GM18520 (cell line): ENCODE data around the gene FURIN.
"Not testable (repeated sequence)": the region's sequence is repeated elsewhere in the genome, so short reads cannot be mapped to it uniquely, and the experiment has no call there.

ENCODE experiments used
- ATAC-seq: cut with Tn5 transposase; IDR thresholded peaks from one replicate; pipeline ENCODE4 v1.9.1; 2021; ENCODE audit not compliant: unreplicated experiment

Gene FURIN

GRCh38 chr15:90914305-90915080 is 46.1 kb downstream of the FURIN start:
- ATAC-seq = no peak

GRCh38 chr15:90915216-90915807 is 46.9 kb downstream of the FURIN start:
- no peak for ATAC-seq

GRCh38 chr15:90915808-90916440 is 47.5 kb downstream of the FURIN start:
- ATAC-seq = no peak

- no peak for ATAC-seq
These were observed 48.1 kb downstream of the FURIN start for GRCh38 chr15:90916461-90916860.

DNA sequence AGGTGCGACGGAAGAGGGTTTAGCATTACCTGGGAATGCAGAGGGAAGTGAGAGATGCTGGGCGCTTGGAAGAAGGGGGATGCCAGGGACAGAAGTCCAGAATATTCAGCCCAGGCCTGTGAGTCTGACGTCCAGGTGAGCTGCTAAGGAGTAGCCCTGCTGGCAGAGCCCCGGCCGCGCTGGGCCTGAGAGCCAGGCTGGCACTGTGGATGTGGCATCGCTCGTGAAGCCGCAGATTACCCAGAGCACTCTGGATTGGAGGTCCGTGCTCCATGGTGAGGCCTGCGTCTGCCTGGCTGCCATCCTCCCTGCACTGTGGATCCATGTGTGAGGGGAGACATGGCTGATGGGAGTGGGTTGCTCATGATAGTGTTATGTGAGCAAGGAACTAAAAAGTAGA is 49.2 kb downstream of the FURIN start:
- ATAC-seq = no peak

DNA sequence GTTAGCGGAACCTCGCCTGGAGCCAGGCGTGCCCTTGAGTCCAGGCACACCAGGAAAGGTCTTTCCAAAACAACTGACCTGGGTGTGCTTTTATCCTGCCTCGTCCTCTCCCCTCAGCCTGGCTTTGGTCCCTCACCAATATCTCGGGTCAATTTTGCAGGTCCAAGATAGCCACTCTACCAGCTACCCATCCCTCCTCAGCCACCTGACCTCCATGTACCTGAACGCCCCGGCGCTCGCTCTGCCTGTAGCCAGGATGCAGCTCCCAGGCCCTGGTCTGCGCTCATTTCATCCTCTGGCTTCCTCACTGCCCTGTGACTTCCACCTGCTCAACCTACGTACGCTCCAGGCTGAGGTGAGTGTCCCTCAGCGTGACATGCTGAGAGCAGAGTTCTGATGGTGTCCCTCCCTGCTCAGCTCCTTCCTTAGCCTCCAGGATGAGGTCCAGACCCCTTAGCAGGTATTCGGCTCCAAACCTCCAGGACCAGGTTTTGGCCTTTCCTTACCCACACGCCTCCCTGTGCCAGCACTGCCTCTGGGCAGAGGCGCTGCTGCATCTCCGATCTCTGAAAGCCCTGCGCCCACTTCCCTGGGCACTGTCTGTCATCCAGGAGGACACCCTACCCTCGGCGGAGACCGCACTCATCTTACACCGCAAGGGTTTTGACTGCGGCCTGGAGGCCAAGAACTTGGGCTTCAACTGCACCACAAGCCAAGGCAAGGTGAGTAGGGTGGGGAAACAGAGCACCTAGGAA is 49.8 kb downstream of the FURIN start:
- ATAC-seq = no peak

DNA sequence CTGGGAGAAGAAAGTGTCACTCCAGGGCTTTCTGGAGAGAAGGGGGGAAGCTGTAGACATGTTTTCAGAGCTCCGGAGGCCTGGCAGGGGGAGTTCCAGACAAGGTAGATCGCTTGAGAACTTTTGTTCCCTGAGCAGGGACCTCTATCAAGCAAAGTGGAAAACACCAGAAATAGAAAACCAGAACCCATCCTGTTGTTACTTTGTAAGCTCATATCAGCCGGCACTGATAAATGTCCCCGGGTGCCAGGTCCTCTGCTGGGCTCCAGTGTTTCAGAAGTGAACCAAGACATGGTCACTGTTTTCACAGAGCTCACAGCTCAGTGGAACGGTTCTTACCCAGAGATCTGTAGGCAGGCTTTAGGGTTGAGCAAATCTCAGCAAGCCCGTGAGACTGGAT is 50.4 kb downstream of the FURIN start:
- no peak for ATAC-seq

GRCh38 chr15:90921887-90922286 is 53.5 kb downstream of the FURIN start:
- no peak for ATAC-seq

GRCh38 chr15:90922712-90923322 is 54.4 kb downstream of the FURIN start:
- peak; percentile 91 for ATAC-seq

GRCh38 chr15:90924375-90924774 is 56.0 kb downstream of the FURIN start:
- peak; percentile 57 for ATAC-seq

- not testable (repeated sequence) for ATAC-seq
These were observed 58.4 kb downstream of the FURIN start for GRCh38 chr15:90926766-90927165.

GRCh38 chr15:90928106-90928505 is 59.7 kb downstream of the FURIN start:
- ATAC-seq = not testable (repeated sequence)

DNA sequence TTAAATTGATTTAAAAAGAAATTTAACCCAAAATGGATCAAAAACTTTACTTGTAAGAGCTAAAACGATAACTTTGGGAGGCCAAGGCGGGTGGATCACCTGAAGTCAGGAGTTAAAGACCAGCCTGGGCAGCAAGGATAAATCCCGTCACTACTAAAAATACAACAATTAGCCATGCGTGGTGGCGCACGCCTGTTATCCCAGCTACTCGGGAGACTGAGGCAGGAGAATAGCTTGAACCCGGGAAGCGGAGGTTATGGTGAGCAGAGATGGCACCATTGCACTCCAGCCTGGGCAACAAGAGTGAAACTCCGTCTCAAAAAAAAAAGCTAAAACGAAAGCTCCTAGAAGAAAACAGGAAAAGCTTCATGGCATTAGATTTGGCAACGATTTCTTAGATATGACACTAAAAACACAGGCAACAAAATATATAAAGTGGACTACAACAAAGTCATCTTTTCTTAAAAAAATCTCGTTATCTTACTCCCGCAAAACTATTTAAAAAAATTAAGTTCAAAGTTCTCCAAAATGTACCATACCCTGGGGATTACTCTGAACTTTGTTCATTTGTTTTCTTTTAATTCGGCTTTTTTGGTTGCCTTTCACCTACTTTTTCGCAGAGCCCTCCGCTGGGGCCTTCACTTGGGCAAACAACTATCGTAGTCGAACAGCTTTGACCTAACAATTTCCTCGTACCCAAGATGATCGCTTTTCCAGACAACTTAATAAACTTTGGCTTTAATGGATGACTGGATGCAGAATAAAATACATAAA is 61.0 kb downstream of the FURIN start:
- ATAC-seq = no peak

DNA sequence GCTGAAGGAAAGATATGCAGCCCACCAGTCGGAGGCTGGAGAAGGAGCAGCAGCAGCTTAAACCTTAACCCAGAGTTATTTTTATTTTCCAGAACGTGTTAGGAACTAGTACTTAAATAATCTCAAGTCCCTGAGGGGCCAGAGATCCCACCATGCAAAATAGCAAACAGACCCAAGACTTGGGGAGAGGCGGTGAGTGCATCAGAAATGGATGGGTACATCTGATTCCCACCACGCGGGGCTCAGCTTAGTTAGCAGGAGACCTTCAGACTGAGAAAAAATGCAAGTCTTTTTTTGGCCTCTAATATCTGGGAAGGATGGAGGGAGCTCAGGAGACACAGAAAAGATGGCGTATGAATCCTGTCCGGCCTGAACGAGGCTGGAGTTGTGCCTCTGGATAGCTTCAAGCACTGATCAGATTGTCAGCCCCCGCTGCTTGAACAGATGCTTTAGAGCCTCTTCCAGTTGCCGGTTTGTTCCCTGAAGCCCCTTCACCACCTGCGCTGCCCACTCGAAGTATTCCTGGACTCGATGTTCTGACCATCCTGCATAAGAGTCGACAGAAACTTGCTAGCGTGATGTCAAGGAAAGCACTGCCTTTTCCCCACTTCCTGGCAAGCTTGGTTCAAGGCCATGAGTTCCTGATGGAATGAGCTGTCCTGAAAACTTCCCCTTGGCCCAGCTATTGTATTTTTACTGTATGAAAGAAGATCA is 62.6 kb downstream of the FURIN start:
- no peak for ATAC-seq

- no peak for ATAC-seq
These were observed 63.1 kb downstream of the FURIN start for GRCh38 chr15:90931575-90931827.

DNA sequence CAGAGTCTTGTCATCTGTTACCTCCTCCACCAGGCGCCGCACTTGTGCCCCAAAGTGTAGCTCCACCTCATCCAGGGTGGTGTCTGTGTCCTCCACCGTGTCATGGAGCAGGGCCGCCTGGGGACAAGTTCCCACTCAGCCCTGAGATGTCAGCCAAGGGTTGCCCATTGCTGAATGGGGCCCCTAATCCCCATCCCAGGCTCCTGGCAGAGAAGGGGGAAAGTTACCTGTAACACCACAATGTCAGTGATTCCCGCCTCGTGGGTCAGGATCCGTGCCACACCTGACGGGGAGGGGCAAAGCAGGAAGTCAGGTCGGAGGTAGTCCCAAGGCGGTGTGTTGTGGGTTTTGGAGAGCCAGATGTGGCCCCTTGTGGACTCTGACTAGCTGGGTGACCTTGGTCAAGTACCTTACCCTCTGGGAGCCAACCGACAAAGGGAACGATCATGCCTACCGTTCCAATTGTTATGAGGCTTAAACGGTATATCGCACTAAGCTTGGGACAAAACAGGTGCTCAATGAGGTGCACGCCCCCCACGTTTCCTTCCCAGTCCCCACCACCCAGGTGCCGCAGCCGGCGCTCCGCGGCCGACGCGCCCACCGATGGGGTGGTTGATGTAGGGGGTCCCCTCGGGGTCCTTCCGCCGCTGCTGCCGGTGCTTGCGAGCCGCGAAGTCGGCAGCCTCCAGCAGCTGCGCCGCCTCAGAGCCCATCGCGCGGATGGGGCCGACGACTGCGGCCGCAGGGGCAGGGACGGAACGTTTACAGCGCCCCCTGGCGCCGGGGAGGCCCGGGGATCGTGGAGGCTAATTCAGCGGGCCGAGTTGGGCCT is 63.7 kb downstream of the FURIN start, which contains the start of gene HDDC3:
TSS of gene HDDC3 (minus strand) at position 722 of the 832 bp plus-strand sequence. CDS start at position 713, 9 bp downstream.
- ATAC-seq = peak; percentile 39

DNA sequence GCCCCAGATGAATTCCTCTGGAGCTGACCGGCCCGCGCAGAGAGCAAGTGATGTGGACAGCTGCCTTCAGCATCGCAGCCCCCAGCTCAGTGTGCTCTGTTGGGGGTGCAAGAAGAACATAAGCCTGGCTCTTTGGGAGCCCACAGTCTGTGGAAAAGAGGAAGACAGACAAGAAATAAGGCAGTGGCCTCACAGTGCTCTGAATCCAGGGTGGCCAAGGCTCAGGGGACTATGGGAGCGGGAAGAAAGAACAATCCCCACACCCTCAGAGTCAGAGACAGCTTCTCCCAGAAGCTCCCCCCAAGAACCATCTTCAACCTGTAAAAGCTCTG is 64.2 kb downstream of the FURIN start:
- ATAC-seq = no peak
